UCSD-AML1 (cell line): Measurements from ENCODE around the gene TBC1D22A.

Experiments
- DNase-seq: peaks from one replicate; lab custom pipeline; 2025; ENCODE audit not compliant: unreplicated experiment; lab: John Stamatoyannopoulos, UW

The TBC1D22A gene

DNA sequence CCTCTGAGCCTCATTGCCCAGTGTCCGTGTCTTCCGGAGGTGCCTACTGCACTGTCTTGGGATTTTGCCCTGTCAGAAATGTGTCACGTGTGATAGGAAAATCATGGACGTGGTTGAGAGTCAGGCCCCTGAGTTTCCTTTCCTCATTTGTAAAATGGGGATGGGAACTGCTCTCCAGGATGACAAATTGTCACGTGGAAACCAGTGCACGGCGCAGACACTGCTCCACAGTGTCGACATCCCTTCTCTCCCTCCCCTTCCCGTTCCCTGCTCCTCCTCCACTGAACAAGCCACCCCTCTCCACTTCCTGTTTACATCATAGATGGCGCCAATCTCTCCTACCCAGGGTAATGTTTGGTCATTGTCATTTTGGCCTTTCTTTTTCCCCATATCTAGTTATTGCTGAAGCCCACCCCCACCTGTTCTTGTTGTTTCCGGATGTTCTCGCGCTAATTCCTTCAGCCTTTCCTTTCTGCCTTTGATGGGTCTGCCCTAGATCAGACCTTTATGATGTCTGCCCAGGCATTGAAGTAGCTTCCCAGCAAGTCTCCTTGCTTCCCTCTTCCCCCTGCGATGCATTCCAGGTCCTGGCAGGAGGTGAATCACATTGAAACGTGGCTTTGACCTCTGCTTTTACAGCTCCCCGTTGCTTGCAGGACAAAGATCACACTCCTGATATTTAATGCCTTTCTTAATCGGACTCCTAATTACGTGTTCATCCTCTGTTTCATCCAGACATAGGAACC is 91.8 kb downstream of the TBC1D22A start:
- DNase-seq = no peak

- no peak for DNase-seq
Measured at GRCh38 chr22:46855681-46856080, 93.2 kb downstream of the TBC1D22A start.

DNA sequence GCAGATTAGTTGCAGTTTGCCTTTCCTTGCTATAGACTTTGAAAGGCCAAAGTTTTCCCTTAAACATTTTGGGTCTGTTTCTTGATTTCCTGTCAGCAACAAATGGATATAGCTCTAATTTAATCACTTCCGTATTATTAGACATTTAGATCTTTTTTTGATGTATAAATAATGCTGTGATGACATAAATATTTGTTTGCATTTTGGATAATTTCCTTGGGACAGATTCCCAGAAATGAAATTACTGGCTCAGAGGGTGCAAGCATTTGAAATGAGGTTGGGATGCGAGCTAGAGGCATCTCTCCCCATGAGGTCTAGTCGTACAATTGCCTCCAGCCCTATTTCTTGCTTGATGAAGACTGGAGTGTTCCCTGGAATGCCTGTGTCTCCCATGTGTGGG is 94.2 kb downstream of the TBC1D22A start:
- DNase-seq = no peak

DNA sequence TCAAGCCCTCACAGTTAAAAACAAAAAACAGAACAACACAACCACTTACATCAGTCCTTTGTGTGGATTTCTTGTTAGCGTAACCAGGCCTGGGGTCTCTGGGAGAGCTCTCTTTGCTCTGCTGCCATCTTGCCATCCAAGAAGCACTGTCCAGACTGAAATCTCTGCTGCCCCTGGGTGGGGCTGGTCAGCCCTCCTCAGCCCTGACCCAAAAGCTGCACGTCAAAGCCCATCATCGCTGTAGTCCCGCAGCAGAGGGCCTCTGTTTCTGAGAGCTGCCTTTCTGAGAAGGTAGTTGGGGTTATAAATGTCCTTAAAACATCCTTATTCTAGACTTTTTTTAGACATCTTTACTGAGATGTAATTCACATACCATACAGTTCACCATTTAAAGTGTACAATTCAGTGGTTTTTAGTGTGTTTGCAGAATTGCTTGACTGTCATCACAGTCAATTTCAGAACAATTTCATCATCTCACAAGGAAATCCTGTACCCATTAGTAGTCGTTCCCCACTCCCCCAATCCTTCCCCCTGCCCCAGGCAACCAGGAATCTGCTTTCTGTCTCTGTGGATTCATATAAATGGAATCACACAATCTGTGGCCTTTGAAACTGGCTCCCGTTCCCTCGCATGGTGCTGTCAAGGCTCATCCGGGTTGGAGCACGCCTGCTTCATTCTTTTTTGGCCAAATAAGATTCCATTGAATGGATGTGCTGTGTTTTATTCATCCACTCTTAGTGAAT is 94.9 kb downstream of the TBC1D22A start:
- no peak for DNase-seq

DNA sequence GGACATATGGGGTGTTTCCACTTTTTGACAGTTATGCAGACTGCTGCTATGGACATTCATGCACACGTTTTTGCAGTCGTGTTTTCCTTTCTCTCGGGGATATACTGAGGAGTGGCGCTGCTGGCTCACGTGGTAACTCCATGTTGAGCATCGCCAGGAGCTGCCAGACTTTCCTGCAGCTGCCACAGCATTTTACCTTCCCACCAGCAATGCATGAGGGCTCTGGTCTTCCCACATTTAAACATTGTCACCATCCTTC is 95.4 kb downstream of the TBC1D22A start:
- DNase-seq = no peak

GRCh38 chr22:46858181-46858771 is 95.8 kb downstream of the TBC1D22A start:
- no peak for DNase-seq

DNA sequence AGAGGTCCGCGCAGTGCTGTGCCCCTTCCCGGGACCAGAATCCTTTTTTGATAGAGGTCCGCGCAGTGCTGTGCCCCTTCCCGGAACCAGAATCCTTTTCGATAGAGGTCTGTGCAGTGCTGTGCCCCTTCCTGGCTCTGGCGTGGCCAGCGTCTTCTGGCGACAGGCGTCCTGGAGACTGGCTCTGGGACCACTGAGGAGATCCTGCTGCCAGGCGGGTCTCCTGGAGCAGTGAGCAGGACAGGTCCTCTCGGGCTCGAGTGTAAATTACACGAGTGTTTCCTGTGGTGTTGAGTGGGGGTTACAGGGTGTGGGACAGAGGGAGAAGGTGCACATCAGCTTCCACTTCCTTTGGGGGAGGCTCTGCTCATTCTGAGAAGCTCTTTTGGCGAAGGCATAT is 98.1 kb downstream of the TBC1D22A start:
- no peak for DNase-seq

- DNase-seq = no peak
Measured at GRCh38 chr22:46861468-46862367, 99.3 kb downstream of the TBC1D22A start.

DNA sequence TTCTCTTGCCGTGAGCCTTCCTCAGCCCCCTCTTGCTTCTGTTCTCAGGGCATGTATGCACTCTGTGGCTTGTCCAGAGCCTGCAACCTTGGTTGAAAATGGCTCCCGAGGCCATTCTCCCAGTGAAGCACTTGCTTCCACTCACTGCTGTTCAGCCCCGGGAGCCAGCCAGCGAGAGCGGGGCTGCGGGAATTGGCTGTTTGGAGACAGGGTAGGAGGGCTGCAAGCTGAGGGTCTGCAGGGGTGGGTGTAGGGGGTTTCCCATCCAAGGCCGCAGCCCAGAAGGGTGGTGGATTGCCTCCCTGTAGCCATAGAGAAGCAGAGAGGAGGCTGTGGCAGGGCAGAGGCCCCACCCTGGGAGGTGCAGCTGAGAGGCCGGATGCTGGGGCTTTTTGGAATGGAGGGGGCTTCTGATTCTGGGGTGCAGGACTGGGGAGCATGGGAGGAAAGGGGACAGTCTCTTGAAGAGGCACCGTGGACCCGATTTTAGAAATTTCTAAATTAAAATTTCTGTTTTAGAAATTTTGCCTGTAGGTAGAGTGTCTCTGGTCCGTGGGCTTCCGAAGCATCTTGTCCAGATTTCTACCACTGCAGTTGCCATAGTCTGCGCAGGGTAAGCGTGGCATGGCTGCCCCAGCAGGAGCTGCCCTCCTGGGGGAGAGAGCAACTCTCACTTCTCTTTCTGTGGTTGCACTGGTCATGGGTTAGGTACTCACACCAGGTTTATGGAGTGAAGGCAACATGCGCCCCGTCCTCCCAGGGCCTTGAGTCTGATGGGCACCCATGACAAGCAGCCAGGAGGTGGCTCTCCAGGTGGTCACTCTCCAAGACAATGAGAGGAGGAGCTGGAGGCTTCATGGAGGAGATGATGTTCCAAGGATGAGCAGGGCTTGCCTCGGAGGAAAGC is 100.2 kb downstream of the TBC1D22A start:
- no peak for DNase-seq

DNA sequence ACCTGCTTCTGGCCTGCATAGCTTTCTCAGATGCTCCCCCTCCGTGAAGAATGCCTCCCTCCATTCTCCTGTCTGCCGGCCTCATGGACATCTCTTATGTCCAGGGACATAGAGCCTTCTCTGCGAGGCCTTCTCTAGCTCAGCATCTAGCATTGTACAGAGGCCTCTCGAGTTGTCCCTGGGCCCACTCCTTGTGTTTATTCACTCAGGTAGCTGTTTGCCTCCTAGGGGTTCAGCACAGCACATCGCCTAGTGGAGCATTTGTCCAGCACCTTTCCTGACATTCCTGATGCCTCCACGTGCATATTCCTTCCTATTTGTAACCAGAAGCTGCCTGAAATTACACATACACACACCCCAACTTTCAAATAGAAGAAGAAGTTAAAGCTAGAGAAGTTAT is 101.3 kb downstream of the TBC1D22A start:
- DNase-seq = no peak

DNA sequence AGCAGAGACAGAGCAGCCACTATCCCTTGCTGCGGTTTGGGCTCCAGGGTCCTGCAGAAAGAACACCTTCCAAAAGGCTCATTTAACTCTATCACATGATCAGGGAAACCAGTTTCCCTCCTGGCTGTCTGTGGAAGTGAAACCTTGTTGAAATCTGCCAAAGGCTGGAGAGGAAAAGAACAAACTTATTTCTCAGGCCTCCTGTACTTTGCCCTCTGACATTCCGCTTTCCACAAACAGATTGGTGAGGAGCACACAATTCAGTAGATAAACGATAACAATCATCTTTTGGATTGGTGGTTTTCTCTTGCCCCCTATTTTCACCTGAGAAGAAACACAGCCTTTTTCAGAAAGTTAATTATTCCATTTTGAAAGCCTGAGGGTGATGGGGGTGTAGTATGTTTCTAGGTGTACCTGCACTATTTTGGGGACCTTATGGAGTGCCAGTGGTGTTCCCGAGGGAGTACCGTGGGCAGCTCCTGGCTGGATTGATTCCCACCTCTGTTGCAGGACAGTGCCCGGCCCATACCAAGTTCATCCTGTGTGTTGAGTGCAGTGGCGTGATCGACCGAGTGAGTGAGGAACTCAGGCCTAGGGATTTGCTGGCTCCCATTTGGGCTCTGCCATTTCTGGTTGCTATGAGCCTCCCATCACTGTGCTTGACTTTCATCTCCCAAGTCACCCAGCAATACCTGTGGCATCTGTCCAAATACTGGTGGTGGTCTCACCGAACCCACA is 102.0 kb downstream of the TBC1D22A start:
- DNase-seq = no peak

GRCh38 chr22:46865052-46865434 is 102.6 kb downstream of the TBC1D22A start:
- no peak for DNase-seq

GRCh38 chr22:46865642-46866041 is 103.2 kb downstream of the TBC1D22A start:
- DNase-seq = no peak

DNA sequence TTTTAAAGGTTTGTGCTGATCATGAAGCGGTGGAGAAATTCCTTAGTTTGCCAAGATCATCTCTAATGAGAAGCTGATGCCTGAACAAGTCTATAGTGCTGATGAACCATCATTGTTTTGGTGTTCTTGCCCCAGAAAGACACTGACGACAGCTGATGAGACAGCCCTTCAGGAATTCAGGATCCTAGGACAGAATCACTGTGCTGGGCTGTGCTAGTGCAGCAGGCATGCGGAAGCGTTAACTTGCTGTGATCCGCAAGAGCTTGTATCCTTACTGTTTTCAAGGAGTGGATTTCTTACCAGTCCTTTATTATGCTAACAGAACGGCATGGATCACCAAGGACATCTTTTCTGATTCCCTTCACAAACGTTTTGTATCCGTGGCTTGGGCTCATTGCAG is 104.1 kb downstream of the TBC1D22A start:
- DNase-seq = no peak

DNA sequence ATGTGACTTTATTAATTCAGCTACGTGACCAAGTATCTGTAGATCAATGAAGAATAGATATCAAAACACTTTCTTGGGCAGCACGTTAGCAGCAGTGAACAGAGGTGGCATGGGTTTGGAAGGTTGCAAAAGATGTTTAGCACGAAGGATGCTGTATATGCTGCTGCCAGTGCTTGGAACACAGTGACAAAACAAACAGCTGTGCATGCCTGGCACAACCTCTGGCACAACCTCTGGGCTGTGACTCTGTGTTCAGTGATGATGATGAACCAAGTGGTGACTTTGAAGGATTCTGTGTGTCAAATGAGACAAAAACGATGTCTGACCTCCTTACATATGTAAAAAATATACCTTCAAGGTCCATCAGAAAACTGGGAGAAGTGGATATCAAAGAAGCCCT is 104.7 kb downstream of the TBC1D22A start:
- DNase-seq = no peak

GRCh38 chr22:46869329-46869728 is 106.9 kb downstream of the TBC1D22A start:
- no peak for DNase-seq

DNA sequence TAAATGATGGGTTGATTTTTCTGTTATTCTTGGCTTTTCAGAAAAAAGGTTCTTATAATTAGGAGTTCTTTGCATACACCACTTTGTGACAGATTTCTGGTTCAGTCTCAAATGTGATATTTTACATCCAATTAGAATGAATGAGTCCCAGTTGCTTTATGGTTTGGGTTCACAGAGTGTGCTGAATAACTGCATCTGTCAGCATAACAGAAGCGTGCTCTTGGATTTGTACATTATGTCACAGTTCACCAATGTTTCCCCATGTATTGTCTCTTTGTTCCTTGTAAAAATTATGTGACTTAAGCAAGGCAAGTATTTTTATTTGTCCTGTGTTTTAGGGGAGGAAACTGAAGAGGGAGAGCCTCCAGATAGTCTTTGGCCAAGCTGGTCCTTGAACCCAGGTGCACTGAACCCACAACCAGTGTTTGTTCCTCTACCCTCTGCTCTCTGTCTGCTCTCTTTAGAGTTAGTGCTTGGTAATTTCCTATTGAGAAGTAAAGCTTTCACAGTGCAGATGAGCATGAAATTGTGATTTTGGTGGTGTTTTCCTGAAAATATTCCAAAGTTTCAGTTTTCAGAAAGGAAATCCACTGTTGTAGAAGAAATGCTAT is 107.5 kb downstream of the TBC1D22A start:
- no peak for DNase-seq

- no peak for DNase-seq
Measured at GRCh38 chr22:46871826-46872225, 109.4 kb downstream of the TBC1D22A start.

- DNase-seq = no peak
Measured at GRCh38 chr22:46875089-46875488, 112.6 kb downstream of the TBC1D22A start.
